ENCODE measurements around the gene MLF1.
"Not testable (repeated sequence)": the region's sequence is repeated elsewhere in the genome, so short reads cannot be mapped to it uniquely, and the experiment has no call there.

MLF1 gene

GRCh38 chr3:158570999-158571702 lies at the start of gene MLF1:
Gene MLF1 (plus strand): TSS chr3:158571194. CDS start chr3:158571301, 107 bp downstream.
- FAIRE-seq = peak; percentile 27

GRCh38 chr3:158522221-158523136 lies 48.5 kb upstream of the MLF1 start:
- FAIRE-seq = no peak

- FAIRE-seq = no peak
Observed at GRCh38 chr3:158528076-158528674, 42.8 kb upstream of the MLF1 start.

- no peak for FAIRE-seq
Observed at GRCh38 chr3:158531334-158531733, 39.7 kb upstream of the MLF1 start.

GRCh38 chr3:158532099-158532734 lies 38.8 kb upstream of the MLF1 start:
- FAIRE-seq = peak; percentile 95

GRCh38 chr3:158535918-158536317 lies 35.1 kb upstream of the MLF1 start:
- no peak for FAIRE-seq

GRCh38 chr3:158539414-158540014 lies 31.5 kb upstream of the MLF1 start:
- FAIRE-seq = peak; percentile 88

GRCh38 chr3:158540066-158540465 lies 30.9 kb upstream of the MLF1 start:
- FAIRE-seq = no peak

- FAIRE-seq = no peak
Observed at GRCh38 chr3:158548691-158549090, 22.3 kb upstream of the MLF1 start.

GRCh38 chr3:158549938-158550337 lies 21.1 kb upstream of the MLF1 start:
- not testable (repeated sequence) for FAIRE-seq

- no peak for FAIRE-seq
Observed at GRCh38 chr3:158552124-158552523, 18.9 kb upstream of the MLF1 start.

- FAIRE-seq = no peak
Observed at GRCh38 chr3:158559504-158559903, 11.5 kb upstream of the MLF1 start.

GRCh38 chr3:158560979-158561378 lies 10.0 kb upstream of the MLF1 start:
- FAIRE-seq = no peak

- no peak for FAIRE-seq
Observed at GRCh38 chr3:158562674-158563073, 8.3 kb upstream of the MLF1 start.

GRCh38 chr3:158563076-158563475 lies 7.9 kb upstream of the MLF1 start:
- FAIRE-seq = no peak

GRCh38 chr3:158565076-158565475 lies 5.9 kb upstream of the MLF1 start:
- FAIRE-seq = no peak

GRCh38 chr3:158568784-158569183 lies 2.2 kb upstream of the MLF1 start:
- FAIRE-seq = no peak

GRCh38 chr3:158569794-158570193 lies 1.2 kb upstream of the MLF1 start:
- no peak for FAIRE-seq

- no peak for FAIRE-seq
Observed at GRCh38 chr3:158571969-158572765, 1.2 kb downstream of the MLF1 start.

- no peak for FAIRE-seq
Observed at GRCh38 chr3:158572766-158573060, 1.7 kb downstream of the MLF1 start.

GRCh38 chr3:158573714-158574113 lies 2.7 kb downstream of the MLF1 start:
- FAIRE-seq = no peak

GRCh38 chr3:158574646-158575045 lies 3.7 kb downstream of the MLF1 start:
- FAIRE-seq = no peak
